Retinal pigment epithelial cell (primary cell): Measurements from ENCODE around the gene PTPRN2.

Source experiments
- DNase-seq: peaks from one replicate; pipeline ENCODE4 v3.0.0-alpha.2; 2010; ENCODE audit warnings: low read depth
- H3K4me3 ChIP-seq: 2 replicates; pipeline ENCODE4 v1.5.1; 2011; ENCODE audit warnings: mild to moderate bottlenecking, low read length, control low read depth, moderate library complexity
- TF ChIP-seq, protein P1 (sequence below): conservative IDR thresholded peaks from 2 replicates; pipeline ENCODE4 v1.5.1; 2011; ENCODE audit warnings: low read depth, low read length, control low read depth, inconsistent platforms

PTPRN2 gene

DNA sequence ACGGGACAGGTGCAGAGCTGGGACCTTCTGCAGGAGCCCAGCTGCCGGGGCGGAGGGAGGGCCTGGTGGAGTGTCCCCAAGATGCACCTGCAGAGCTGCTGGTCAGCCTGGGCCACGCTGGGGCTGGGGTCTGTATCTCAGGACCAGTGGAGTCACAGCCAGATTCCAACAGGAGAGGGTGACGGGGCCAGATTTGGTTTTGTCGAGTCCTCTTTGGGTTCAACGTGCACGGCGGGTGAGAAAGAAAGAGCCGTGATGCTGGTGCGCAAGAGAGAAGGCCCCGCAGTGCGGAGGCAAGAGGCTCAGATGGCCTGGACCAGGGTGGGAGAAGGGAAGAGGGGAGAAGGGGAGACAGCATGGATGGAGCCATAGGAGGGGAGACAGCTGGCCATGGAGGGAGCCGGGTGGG, 462.9 kb downstream of the PTPRN2 start:
- no peak for DNase-seq
- H3K4me3 ChIP-seq: no peak overlapping the region
- TF ChIP-seq, protein P1, sequence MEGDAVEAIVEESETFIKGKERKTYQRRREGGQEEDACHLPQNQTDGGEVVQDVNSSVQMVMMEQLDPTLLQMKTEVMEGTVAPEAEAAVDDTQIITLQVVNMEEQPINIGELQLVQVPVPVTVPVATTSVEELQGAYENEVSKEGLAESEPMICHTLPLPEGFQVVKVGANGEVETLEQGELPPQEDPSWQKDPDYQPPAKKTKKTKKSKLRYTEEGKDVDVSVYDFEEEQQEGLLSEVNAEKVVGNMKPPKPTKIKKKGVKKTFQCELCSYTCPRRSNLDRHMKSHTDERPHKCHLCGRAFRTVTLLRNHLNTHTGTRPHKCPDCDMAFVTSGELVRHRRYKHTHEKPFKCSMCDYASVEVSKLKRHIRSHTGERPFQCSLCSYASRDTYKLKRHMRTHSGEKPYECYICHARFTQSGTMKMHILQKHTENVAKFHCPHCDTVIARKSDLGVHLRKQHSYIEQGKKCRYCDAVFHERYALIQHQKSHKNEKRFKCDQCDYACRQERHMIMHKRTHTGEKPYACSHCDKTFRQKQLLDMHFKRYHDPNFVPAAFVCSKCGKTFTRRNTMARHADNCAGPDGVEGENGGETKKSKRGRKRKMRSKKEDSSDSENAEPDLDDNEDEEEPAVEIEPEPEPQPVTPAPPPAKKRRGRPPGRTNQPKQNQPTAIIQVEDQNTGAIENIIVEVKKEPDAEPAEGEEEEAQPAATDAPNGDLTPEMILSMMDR: no peak

DNA sequence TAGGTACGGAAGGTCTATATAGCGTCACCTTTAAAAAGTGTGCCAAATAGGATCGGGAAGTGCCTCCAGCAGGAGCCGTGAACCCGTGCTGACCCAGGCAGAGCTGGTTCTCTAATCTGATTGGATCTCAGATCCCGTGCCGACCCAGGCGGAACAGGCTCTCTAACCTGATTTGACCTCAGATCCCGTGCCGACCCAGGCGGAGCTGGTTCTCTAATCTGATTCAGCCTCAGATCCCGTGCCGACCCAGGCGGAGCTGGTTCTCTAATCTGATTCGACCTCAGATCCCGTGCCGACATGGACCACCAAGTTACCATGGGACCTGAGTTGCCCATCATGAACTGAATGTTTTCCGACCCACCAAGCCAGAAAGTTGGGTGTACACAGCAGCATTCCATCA, 463.9 kb downstream of the PTPRN2 start:
- TF ChIP-seq, protein P1: no peak
- DNase-seq: no peak
- H3K4me3 ChIP-seq: no peak overlapping the region

DNA sequence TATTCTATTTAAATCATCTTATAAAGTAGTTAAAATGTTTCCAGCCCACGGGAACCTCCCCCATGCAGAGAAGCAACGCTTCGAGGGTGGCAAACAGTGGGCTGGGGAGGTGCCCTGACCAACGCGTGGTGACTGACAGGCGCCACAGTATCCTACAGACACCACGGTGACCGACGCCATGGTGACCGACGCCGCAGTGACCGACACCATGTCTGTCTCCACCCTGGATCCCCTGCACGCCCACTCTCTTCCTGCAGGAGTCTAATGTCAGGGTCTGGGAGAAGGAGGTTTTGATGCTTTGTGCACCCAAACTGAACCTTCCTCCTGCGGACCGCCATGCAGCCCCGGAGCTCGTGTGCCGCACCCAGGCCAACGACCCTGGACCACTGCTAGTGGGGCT, 464.4 kb downstream of the PTPRN2 start:
- TF ChIP-seq, protein P1: no peak
- H3K4me3 ChIP-seq: no peak overlapping the region

DNA sequence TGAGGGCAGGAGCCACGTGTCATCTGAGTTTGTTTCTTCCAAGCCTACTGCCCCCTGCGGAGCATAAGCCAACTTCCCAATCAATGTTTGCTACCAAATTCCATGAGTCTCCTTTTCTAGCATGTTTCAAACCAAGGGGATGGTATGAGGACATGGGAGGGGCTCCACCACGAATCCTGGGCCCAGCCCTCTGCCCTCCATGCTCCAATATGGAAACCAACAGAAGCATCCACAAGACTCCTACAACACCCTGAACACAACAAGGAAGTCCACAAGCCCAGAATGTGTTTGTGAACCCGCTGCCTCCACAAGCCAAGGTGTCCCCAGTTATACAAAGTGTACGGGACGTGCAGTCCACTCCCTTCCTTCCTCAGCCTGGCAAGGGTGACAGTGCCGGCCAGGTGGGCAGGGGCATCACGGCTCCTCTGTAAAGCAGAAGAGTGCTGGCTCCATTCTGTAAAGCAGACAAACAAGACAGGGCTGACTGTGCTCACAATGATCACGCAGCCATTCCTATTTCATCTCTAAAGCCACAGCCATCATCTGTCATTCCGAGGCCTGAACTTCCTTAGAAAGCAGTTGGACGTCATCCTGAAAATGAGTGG, 466.1 kb downstream of the PTPRN2 start:
- TF ChIP-seq, protein P1: no peak
- H3K4me3 ChIP-seq: no peak overlapping the region
- DNase-seq: no peak

More for the DNA sequence above, 464.4 kb downstream of the PTPRN2 start:
- DNase-seq: no peak

DNA sequence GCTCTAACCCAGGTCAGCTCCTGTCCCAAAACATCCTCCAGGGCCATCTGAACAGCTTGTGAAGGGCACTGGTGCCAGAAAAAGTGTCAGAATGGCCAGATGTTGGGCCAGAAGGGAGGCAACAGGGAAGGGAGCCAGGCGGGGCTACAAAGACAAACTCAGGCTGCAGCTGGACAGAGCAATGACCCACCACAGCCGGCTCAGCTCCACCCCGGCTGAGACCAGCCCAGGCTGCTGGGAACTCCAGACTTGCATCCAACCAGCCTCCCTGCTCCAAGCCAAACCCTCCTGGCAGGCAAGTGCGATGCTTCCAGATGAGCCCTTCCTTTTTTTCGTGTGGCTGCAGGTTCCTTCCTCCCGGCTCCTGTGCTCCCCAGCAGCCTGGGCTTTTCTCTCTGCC, 466.9 kb downstream of the PTPRN2 start:
- no peak for DNase-seq
- TF ChIP-seq, protein P1: no peak
- H3K4me3 ChIP-seq: no peak overlapping the region

DNA sequence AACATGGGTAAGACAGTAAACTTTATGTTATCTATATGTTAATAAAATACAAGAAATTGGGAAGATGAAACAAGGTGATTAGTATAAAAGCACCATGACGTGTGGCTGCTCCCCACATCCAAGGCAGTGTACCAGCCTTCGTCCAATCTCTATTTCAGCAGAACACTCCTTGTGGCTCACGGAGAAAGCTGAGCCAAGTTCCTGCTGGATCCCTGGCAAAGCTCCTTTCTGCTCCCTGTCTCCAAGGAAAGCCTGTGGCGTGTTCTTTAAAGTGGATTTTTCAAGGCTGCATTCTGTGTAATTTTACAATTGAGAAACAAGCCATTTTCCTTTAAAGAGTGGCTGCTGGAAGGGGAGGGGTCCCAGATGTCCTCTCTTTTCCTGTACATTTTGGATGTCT, 467.3 kb downstream of the PTPRN2 start:
- no peak for DNase-seq
- TF ChIP-seq, protein P1: no peak
- no peak overlapping the region for H3K4me3 ChIP-seq

DNA sequence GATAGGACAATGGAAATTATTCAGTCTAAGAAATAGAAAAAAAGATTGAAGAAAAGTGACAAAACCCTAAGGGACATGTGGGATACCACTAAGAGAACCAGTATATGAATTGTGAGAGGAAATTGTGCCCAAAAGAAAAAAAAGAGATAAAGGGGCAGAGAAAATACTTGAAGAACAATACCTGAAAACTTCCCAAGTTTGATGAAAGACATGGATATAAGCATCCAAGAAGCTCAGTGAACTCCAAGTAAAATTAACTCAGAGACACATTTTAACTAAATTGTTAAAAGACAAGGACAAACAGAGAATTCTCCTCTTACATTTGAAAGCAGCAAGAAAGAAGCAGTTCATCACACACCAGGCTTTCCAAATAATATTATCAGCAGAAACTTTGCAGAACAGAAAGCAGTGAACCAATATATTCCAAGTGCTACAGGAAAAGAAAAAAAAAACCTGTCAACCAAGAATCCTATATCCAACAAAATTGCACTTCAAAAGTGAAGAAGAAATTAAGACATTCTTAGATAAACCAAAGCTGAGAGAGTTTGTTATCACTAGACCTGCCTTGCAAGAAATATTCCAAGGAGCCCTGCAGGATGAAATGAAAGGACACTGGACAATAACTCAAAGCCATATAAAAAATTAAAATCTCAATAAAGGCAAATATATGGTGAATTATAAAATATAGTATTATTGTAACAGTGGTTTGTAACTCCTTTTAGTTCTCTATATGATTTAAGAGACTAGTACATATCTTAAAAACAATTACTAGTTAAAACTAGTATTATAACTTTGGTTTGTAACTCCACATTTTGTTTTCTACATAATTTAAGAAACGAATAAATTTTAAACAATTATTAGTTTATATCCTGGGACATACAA, 470.0 kb downstream of the PTPRN2 start:
- TF ChIP-seq, protein P1: no peak
- no peak overlapping the region for H3K4me3 ChIP-seq
- DNase-seq: no peak
